Measurements from ENCODE around the gene MMAB.

Gene MMAB

GRCh38 chr12:109553483-109553882, 19.8 kb downstream of the MMAB start:
- TF ChIP-seq CTCF (IDR thresholded peaks at IDR 0.05; ENCODE audit: low read length, missing control alignments) = no peak
- no peak for DNase-seq (ENCODE audit: low read depth)
- no peak overlapping the region for H3K4me3 ChIP-seq (replicated peaks; ENCODE audit: low read depth, low read length)

GRCh38 chr12:109552971-109553370, 20.3 kb downstream of the MMAB start:
- no peak for DNase-seq (ENCODE audit: low read depth)
- no peak for TF ChIP-seq CTCF (IDR thresholded peaks at IDR 0.05; ENCODE audit: low read length, missing control alignments)
- H3K4me3 ChIP-seq (replicated peaks; ENCODE audit: low read depth, low read length) = no peak overlapping the region

GRCh38 chr12:109551108-109551507, 22.2 kb downstream of the MMAB start:
- DNase-seq (ENCODE audit: low read depth) = no peak
- H3K4me3 ChIP-seq (replicated peaks; ENCODE audit: low read depth, low read length) = no peak overlapping the region
- TF ChIP-seq CTCF (IDR thresholded peaks at IDR 0.05; ENCODE audit: low read length, missing control alignments) = no peak

GRCh38 chr12:109550281-109550680, 23.0 kb downstream of the MMAB start:
- no peak overlapping the region for H3K4me3 ChIP-seq (replicated peaks; ENCODE audit: low read depth, low read length)
- no peak for TF ChIP-seq CTCF (IDR thresholded peaks at IDR 0.05; ENCODE audit: low read length, missing control alignments)
- DNase-seq (ENCODE audit: low read depth) = no peak

GRCh38 chr12:109549613-109550270, 23.6 kb downstream of the MMAB start:
- no peak for DNase-seq (ENCODE audit: low read depth)

GRCh38 chr12:109548258-109548657, 25.0 kb downstream of the MMAB start:
- no peak for TF ChIP-seq CTCF (IDR thresholded peaks at IDR 0.05; ENCODE audit: low read length, missing control alignments)
- DNase-seq (ENCODE audit: low read depth) = no peak
- no peak overlapping the region for H3K4me3 ChIP-seq (replicated peaks; ENCODE audit: low read depth, low read length)

More at GRCh38 chr12:109549613-109550270, 23.6 kb downstream of the MMAB start:
- no peak for TF ChIP-seq CTCF (IDR thresholded peaks at IDR 0.05; ENCODE audit: low read length, missing control alignments)
- H3K4me3 ChIP-seq (replicated peaks; ENCODE audit: low read depth, low read length) = no peak overlapping the region

- H3K4me3 ChIP-seq (replicated peaks; ENCODE audit: low read depth, low read length) = no peak overlapping the region
- no peak for DNase-seq (ENCODE audit: low read depth)
- no peak for TF ChIP-seq CTCF (IDR thresholded peaks at IDR 0.05; ENCODE audit: low read length, missing control alignments)
Observed at GRCh38 chr12:109547286-109547685, 26.0 kb downstream of the MMAB start.

Data from fibroblast of pulmonary artery (primary cell).